SU-DHL-6 (cell line): ENCODE measurements around the gene AATK.

ENCODE experiments used
- H2AFZ ChIP-seq: fragments of 200-600 bp; sonication (generic); 2 replicates; pipeline ENCODE4 v1.6.1; 2014; ENCODE audit warnings: low read depth, mild to moderate bottlenecking, moderate library complexity, mixed read lengths, antibody characterized with exemption, low read length; ENCODE audit not compliant: severe bottlenecking
- H3F3A ChIP-seq: fragments of 200-600 bp; shearing (Covaris generic); 2 replicates; pipeline ENCODE4 v1.6.0; 2016; ENCODE audit warnings: antibody characterized with exemption, mild to moderate bottlenecking; ENCODE audit not compliant: insufficient read depth
- H3K27ac ChIP-seq: fragments of 200-600 bp; sonication (generic); 2 replicates; pipeline ENCODE4 v1.5.1; 2016; ENCODE audit warnings: low read depth, mild to moderate bottlenecking, low read length, moderate library complexity, mixed read lengths
- H3K27me3 ChIP-seq: fragments of 200-600 bp; sonication (generic), shearing (Covaris generic); 2 replicates; pipeline ENCODE4 v1.6.0; 2014; ENCODE audit warnings: mild to moderate bottlenecking, low read length
- H3K36me3 ChIP-seq: fragments of 200-600 bp; sonication (generic); 2 replicates; pipeline ENCODE4 v1.6.1; 2014; ENCODE audit warnings: mild to moderate bottlenecking, low read length, mixed read lengths
- H3K4me2 ChIP-seq: fragments of 300-600, 200-600 bp; shearing (Covaris generic), sonication (generic); 2 replicates; pipeline ENCODE4 v1.6.0; 2014; ENCODE audit warnings: low read length, low read depth, mild to moderate bottlenecking; ENCODE audit not compliant: poor library complexity, severe bottlenecking
- H3K4me3 ChIP-seq: fragments of 200-600 bp; sonication (generic); 2 replicates; pipeline ENCODE4 v1.5.1; 2014; ENCODE audit warnings: antibody characterized with exemption, low read length, mild to moderate bottlenecking, mixed read lengths; ENCODE audit not compliant: insufficient read depth, poor library complexity, severe bottlenecking
- H3K79me2 ChIP-seq: fragments of 200-600 bp; sonication (generic); 2 replicates; pipeline ENCODE4 v1.6.1; 2014; ENCODE audit warnings: mild to moderate bottlenecking, low read length, moderate library complexity; ENCODE audit not compliant: insufficient read depth
- H3K9ac ChIP-seq: fragments of 200-600 bp; sonication (generic); 2 replicates; pipeline ENCODE4 v1.7.0; 2014; ENCODE audit warnings: mild to moderate bottlenecking, low read length
- H3K9me2 ChIP-seq: fragments of 200-600 bp; sonication (generic); replicated peaks from 2 replicates; pipeline ENCODE4 v1.6.1; 2014; ENCODE audit warnings: low read length; ENCODE audit not compliant: insufficient read depth
- H3K9me3 ChIP-seq: fragments of 200-600 bp; sonication (generic); 2 replicates; pipeline ENCODE4 v1.6.1; 2014; ENCODE audit warnings: low read length, mixed read lengths; ENCODE audit not compliant: insufficient read depth
- H4K20me1 ChIP-seq: fragments of 200-600 bp; sonication (generic); 2 replicates; pipeline ENCODE4 v1.6.1; 2014; ENCODE audit warnings: low read depth, mild to moderate bottlenecking, antibody characterized with exemption, low read length, moderate library complexity, mixed read lengths
- CTCF ChIP-seq: fragments of 200-600 bp; sonication (generic); IDR thresholded peaks from one replicate; pipeline ENCODE4 v1.5.1; 2017; ENCODE audit warnings: antibody characterized with exemption, mild to moderate bottlenecking, low read length, moderate library complexity; ENCODE audit not compliant: insufficient read depth, poor library complexity, severe bottlenecking
- EZH2phosphoT487 ChIP-seq: fragments of 200-600 bp; sonication (generic), shearing (Covaris generic); conservative IDR thresholded peaks from 2 replicates; pipeline ENCODE4 v1.6.1; 2018; ENCODE audit warnings: mild to moderate bottlenecking, antibody characterized with exemption, low read length, moderate library complexity, mixed read lengths

The AATK gene

GRCh38 chr17:81190591-81190990 lies 24.6 kb upstream of the AATK start:
- H3K79me2 ChIP-seq = no peaks in the 10 kb centered on the region
- no peaks in the 10 kb centered on the region for H3K9me2 ChIP-seq
- no peak overlapping the region for H2AFZ ChIP-seq
- no peak overlapping the region for H3K9ac ChIP-seq
- no peaks in the 10 kb centered on the region for H3K27me3 ChIP-seq
- H3K4me3 ChIP-seq = no peak overlapping the region
- no peaks in the 10 kb centered on the region for H3K9me3 ChIP-seq
- H3K36me3 ChIP-seq = no peaks in the 10 kb centered on the region
- TF ChIP-seq CTCF (no peak), EZH2phosphoT487 (no peak)
- H3F3A ChIP-seq = no peaks in the 10 kb centered on the region
- no peak overlapping the region for H3K4me2 ChIP-seq
- no peaks in the 10 kb centered on the region for H4K20me1 ChIP-seq
- no peak overlapping the region for H3K27ac ChIP-seq

GRCh38 chr17:81189670-81190530 lies 23.9 kb upstream of the AATK start:
- H3K36me3 ChIP-seq = no peaks in the 10 kb centered on the region
- H3K79me2 ChIP-seq = no peaks in the 10 kb centered on the region
- no peaks in the 10 kb centered on the region for H4K20me1 ChIP-seq
- H3K4me3 ChIP-seq = no peak overlapping the region
- no peak overlapping the region for H3K27ac ChIP-seq
- no peaks in the 10 kb centered on the region for H3K9me2 ChIP-seq
- H3F3A ChIP-seq = no peaks in the 10 kb centered on the region
- H3K27me3 ChIP-seq = no peaks in the 10 kb centered on the region
- H2AFZ ChIP-seq = no peak overlapping the region
- no peak for TF ChIP-seq EZH2phosphoT487
- no peak for TF ChIP-seq CTCF
- no peak overlapping the region for H3K4me2 ChIP-seq
- H3K9ac ChIP-seq = no peak overlapping the region
- no peaks in the 10 kb centered on the region for H3K9me3 ChIP-seq

GRCh38 chr17:81189016-81189415 lies 23.0 kb upstream of the AATK start:
- no peak overlapping the region for H3K27ac ChIP-seq
- no peaks in the 10 kb centered on the region for H3K9me3 ChIP-seq
- no peaks in the 10 kb centered on the region for H3K9me2 ChIP-seq
- H3K79me2 ChIP-seq = no peaks in the 10 kb centered on the region
- no peak overlapping the region for H3K4me2 ChIP-seq
- no peak overlapping the region for H2AFZ ChIP-seq
- H3F3A ChIP-seq = no peaks in the 10 kb centered on the region
- H3K36me3 ChIP-seq = no peaks in the 10 kb centered on the region
- H4K20me1 ChIP-seq = no peaks in the 10 kb centered on the region
- TF ChIP-seq EZH2phosphoT487 (no peak), CTCF (no peak)
- no peak overlapping the region for H3K4me3 ChIP-seq
- H3K27me3 ChIP-seq = no peaks in the 10 kb centered on the region
- H3K9ac ChIP-seq = no peak overlapping the region
